HG03558 (cell line): ENCODE results near the gene CCNT1.
"Not testable (repeated sequence)": the region's sequence is repeated elsewhere in the genome, so short reads cannot be mapped to it uniquely, and the experiment has no call there.

Experiments used
- ATAC-seq: cut with Tn5 transposase; IDR thresholded peaks from one replicate; pipeline ENCODE4 v1.9.1; 2021; ENCODE audit warnings: moderate number of reproducible peaks; ENCODE audit not compliant: unreplicated experiment; ENCODE audit errors: extremely low read depth

CCNT1 gene

DNA sequence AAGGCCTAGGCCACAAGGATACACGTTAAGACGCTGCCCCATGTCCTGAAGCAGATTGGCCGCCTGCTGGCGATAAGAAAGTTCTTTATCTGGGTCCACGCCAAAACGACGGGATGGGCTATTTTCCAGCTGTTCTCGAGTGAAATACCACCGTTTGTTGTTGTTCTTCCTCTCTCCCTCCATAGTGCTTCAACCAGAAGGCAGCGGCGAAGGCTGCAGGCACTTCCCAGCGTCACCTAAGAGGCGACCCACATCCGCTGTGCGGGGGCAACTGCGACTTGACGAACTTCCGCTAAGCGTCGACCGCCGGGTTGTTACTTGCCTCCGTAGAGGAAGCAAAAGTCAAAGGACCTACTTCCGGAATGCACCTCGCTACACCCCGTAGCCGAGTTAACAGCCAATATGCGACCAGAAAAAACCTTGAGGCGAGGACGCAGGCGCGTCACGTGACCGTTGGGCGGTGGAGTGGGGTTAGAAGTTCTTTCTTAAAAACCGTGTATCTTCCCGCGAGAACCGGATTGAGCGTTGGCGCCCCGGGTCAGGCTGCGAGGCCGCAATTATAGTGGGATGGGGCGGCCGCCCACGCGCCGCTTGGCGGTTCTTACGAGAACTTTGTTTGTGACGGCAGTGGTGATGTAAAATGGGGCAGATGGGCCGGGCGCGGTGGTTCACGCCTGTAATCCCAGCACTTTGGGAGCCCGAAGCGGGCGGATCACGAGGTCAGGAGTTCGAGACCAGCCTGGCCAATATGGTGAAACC lies at the start of gene CCNT1:
CCNT1 (minus strand) TSS at position 215 of the 759 bp plus-strand sequence; CDS start at position 183, 32 bp downstream.
- peak; percentile 91 for ATAC-seq

DNA sequence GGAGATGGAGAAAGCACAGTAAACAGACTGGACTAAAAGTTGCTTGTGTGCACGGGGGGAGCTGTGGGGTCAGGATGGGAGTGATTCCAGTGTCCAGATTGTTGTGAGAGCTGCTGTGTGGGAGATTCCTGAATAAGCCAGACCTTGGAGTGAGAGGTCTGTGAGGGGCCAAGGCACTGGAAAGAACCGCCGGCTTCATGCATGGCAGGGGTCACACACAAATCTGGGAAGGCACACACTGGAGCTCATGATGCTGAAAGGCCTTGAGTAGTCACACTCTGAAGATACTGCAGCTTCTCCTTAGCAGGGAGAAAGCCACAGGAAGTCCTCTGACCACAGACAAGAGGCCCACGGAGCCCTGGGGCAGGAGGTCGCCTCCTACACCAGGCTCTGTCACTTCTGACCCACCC lies 49.3 kb upstream of the CCNT1 start:
- ATAC-seq, result no peak

DNA sequence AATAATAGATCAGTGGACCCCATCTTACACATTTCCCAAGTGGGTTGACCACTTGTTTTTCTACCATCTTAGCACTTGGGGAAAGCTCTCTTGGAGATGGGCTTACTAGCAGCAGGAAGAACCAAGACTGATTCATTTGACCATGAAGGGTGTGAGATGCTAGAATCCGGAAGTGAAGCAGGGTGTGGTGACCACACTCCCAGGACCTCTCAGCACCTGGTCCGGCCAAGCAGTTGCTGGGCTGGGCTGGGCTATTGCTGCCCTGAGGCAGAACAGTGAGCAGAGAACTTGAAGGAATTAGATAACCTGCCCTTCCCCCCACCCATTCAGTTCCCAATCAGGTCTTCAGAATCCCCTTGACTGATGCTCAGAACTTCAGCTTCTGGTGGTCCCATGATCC lies 48.0 kb upstream of the CCNT1 start:
- no peak for ATAC-seq

DNA sequence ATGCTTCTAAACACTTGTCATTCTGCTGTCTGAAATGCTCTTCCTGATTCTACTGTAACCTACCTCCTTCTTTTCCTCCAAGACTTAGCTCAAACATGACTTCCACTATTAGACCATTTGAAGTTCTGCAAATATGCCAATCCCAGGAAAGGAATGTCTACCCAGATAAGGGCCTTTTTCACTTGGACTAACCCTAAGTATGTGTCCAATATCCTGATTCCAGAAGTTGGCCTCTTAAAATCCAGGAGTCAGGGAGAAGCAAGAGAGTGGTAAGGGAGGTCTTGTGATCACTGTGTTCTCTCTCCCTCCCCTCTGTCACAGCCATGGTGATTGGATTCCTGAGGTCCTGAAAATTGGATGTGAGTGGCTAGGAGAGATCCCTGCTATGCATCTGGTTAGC lies 42.2 kb upstream of the CCNT1 start:
- ATAC-seq, result no peak

DNA sequence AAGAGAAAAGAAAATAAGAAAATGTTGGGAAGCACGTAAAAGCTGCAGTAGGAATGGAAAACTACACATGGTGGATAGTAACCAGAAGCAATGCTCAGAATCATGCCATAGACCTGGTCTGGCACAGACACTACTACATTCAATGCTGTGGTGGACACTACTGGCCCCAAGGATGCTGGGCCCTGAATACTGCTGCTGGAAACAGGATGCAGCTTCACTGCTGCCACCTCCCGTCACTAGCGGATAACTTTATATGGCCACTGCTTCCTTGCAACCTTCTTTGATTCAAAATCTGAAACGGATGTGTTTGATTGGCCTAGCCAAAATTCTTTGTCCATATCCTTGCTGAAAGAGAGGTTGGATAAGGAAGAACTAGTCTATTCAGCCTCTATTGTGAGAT lies 41.7 kb upstream of the CCNT1 start:
- ATAC-seq, result no peak

DNA sequence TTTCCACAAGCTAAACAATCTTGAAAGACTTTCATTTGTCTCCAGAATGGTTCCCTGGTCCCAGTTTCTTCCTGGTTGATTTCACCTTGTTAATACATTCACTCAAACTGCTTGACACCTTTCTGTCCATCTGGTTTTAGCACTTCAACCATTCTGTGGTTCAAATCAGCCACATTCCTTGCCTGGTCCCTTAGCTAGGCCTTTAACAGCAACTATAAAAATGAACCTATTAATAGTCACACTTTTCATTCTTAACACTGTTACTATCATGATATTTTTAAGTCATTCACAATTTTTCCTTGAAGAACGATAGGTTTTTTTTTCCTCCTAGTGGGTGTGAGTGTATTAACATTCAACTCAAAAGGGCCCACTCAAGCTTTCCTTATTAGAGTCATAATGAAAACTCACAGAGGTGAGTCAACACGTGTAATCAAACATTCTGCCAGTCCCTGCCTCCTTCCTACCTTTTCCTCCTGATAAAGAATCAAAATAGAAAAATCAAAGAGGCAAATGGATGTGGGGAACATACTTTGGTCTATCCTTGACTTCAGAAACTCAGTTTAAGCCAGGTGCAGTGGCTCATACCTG lies 34.4 kb upstream of the CCNT1 start:
- no peak for ATAC-seq

DNA sequence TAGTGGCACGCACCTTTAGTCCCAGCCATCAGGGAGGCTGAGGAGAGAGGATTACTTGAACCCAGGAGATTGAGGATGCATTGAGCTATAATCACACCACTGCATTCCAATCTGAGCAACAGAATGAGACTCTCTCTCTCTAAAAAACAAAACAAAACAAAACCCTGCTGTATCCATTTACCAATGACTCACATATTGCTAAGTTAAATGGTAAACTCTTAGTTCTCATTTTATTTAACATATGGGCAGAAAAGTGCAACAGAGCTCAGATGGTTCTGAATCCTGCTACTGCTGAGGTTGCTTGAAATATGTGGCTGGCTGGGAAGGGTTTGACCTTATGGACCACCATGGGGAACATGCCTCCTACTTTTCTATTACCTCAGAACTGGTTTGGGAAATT lies 33.7 kb upstream of the CCNT1 start:
- ATAC-seq, result no peak

DNA sequence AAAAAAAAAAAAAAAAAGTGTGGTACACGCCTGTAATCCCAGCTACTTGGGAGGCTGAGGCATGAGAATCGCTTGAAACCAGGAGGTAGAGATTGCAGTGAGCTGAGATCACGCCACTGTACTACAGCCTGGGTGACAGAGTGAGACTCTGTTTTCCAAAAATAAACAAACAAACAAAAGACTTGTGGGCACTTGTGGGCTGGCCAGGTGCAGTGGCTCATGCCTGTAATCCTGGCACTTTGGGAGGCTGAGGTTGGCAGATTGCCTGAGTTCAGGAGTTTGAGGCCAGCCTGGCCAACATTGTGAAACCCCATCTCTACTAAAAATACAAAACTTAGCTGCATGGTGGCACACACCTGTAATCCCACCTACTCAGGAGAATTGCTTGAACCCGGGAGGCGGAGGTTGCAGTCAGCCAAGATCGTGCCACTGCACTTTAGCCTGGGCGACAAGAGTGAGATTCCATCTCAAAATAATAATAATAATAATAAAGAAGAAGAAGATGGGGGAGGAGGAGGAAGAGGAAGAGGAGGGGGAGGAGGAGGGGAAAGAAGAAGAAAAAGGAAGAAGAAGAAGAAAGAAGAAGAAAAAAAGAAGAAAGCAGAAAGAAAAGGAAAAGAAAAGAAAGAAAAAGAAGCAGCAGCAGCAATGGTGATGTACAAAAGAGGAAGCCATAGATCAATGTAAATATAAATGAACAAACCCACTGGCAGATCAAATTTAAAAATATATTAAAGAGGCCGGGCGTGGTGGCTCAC lies 27.9 kb upstream of the CCNT1 start:
- no peak for ATAC-seq

DNA sequence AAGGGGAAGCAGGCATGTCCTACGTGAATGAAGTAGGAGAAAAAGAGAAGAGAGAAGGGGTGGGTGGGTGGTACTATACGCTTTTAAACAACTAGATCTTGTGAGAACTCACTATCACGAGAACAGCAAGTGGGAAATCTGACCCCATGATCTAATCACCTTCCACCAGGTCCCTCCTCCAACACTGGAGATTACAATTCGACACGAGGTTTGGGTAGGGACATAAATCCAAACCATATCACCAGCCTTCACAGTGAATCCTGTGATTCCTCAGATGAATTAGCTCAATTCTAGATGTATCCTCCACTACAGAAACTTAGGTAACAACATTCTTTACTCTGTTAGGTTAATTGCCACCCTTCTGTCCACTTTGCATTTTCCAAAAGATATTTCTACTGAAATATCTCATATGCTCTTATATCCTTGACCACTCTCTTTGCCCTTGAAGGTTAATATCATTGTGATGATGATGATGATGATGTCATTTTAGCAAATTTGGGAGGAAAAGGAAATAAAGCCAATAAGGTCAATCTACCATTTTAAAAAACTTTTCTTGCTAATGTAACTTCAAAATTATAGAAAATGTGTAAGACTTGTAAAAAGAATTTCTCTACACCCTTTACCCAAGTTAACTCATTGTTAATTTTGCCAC lies 23.2 kb upstream of the CCNT1 start:
- ATAC-seq, result no peak

DNA sequence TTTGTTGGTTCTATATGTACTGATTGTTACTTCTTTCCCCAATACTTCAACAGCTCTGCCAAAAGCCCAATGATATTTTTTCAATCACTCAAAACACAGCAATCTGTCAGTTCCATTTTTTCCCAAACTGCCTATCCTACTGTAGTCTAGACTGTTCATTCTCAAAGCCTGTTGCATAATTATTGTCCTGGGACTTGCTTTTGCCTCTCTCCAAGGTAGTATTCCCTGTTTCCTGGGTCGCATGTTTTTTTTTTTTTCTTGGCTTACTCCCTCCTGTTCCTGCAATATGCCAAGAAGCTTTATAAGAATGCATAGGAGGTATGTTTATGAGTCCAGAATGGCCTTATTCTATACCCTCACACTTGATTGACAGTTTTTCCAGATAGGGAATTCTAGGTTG lies 19.9 kb upstream of the CCNT1 start:
- ATAC-seq, result no peak

DNA sequence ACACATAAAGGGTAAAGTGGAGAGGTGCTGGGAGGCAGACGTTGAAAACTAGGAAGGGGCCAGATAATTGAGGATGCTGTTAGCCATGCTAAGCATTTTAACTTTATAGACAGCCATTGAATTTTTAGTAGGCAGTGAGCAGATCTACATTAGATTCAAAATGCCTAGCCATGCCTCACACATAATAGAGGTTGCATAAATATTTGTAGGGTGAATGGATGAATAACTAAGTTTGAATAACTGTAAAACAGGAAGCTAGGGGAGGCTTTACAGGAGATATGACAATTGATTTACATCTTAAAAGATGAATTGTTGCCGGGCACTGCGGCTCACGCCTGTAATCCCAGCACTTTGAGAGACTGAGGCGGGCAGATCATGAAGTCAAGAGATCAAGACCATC lies 12.3 kb upstream of the CCNT1 start:
- ATAC-seq, result no peak

DNA sequence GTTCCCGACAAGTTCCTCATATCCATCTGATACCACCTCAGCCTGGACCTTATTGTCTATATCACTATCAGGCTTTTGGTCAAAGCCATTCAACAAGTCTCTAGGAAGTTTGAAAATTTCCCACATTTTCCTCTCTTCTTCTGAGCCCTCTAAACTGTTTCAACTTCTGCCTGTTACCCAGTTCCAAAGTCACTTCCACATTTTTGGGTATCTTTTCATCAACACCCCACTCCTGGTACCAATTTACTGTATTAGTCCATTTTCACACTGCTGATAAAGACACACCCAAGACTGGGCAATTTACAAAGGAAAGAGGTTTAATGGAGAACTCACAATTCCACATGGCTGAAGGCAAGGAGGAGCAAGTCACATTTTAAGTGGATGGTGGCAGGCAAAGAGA lies 4.2 kb upstream of the CCNT1 start:
- not testable (repeated sequence) for ATAC-seq

DNA sequence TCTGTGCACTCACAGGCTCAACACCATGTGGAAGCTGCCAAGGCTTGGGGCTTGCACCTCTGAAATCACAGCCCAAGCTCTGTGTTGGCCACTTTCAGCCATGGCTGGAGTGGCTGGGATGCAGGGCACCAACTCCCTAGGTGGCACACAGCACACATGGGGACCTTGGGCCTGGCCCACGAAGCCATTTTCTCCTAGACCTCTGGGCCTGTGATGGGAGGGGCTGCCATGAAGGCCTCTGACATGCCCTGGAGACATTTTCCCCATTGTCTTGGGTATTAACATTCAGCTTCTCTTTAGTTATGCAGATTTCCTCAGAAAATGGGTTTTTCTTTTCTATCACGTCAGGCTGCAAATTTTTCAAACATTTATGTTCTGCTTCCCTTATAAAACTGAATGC lies 3.7 kb upstream of the CCNT1 start:
- ATAC-seq, result not testable (repeated sequence)

DNA sequence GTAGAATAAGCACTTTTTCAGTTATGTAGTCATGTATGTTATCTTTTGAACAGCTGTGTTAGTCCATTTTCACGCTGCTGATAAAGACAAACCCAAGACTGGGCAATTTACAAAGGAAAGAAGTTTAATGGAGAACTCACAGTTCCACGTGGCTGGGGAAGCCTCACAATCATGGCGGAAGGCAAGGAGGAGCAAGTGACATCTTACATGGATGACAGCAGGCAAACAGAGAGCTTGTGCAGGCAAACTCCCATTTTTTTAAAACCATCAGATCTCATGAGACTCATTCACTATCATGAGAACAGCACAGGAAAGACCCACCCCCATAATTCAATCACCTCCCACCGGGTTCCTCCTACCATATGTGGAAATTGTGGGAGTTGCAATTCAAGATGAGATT lies 2.5 kb upstream of the CCNT1 start:
- ATAC-seq, result not testable (repeated sequence)

DNA sequence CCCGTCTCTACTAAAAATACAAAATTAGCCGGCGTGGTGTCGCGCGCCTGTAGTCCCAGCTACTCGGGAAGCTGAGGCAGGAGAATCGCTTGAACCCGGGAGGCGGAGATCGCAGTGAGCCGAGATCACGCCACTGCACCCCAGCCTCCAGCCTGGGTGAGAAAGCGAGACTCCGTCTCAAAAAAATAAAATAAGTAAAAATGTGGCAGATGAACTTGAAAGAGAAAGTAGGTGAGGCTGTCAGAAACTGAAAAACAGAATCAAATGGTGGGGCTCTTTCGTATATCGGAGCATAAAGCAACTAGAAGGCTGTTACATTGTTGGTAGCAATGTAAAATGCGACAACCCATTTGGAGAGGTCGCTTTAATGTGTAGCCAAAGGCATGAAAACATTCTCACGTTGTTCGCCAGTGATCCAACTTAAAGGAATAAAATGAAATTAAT lies 767 bp upstream of the CCNT1 start:
- no peak for ATAC-seq

DNA sequence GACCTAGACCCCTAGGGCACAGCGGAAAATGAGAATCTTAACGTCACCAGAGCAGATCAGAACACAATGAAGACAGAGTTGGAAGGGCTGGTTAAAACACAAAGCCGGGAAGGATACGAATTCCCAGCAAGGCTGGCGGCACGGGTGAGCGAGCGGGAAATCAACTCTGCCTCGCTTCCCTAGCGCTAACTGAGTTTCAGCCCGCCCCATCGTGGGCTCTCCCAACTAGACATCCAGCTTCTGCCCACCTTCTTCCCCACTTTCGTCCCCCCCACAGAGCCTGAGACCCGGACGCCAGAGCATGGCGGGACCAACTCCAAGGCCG lies 377 bp downstream of the CCNT1 start:
- ATAC-seq, result no peak

DNA sequence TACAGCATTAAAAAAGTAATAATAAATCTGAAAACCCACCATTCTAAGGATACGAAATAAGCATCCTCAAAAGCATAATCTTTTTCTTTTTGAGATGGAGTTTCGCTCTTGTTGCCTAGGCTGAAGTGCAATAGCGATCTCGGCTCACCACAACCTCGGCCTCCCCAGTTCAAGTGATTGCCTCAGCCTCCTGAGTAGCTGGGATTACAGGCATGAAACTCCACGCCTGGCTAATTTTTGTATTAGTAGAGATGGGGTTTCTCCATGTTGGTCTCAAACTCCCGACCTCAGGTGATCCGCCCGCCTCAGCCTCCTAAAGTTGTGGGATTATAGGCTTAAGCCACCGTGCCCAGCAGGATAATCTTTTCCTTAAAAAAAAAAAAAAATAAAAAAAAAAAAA lies 4.3 kb downstream of the CCNT1 start:
- ATAC-seq, result no peak

DNA sequence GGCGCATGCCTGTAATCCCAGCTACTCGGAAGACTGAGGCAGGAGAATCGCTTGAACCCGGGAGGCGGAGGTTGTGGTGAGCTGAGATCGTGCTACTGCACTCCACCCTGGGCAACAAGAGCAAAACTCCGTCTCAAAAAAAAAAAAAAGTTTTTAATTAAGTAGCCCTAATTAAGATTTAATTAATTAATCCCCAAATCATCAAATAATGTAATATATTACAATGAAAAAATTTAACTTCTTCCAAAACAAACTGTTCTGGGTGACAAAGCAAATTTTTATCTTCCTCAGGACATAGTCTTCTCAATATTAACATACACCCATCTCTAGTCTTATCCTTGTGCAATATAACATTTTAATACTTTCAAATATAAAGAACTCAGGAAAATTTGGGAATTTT lies 17.7 kb downstream of the CCNT1 start:
- not testable (repeated sequence) for ATAC-seq

DNA sequence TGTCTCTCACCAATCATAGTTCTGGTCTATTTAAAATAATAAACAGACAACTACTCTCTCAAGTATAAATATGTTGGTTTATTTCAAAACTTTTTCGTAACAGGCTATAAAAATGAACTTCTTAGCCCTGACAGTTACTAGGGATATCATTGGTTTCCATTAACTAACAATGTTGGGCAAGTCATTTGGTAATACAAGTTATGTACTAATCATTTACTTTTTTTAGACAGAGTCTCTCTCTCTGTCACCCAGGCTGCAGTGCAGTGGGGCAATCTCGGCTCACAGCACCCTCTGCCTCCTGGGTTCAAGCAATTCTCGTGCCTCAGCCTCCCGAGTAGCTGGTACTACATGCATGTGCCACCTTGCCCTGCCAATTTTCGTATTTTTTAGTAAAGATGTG lies 19.9 kb downstream of the CCNT1 start:
- no peak for ATAC-seq

DNA sequence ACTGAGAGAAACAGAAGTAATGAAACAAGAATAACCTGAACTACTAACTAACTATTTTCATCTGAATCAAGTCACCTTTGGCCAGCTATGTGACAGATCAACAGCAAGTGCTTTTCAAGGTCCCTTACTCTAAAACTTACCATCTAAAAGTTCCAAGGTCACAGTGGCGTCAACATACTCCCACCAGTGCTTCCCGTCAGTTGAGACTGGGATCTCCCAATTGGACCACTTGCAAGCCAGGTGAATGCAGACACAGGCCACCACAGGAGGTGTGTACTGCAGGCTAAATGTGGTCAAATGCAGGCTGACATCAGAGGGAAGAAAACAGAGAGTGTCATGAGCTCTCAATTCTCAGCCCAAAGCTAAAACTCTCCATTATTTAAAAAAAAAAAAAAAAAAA lies 20.6 kb downstream of the CCNT1 start:
- no peak for ATAC-seq

DNA sequence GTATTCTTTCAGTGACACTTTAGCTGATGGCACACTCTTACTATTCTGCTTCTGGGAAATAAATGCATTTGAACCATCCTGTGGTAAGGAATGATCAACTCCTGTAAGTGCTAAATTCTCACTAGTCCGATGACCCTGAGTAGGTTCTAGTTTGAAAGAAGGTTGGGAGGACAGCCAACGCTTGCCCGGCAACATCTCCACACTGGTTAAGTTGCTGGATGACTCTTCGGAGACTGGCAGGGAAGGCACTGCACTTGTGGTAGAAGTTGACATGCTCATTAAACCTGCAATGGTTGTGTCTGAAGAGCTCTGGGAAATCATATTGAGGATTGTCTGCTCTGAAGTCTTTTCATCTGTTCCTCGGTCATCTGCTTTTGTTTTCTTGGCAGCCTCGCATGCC lies 22.5 kb downstream of the CCNT1 start:
- no peak for ATAC-seq
